ENCODE results near the gene HAGHL. TPM values are rescaled to one million over a fixed set of nuclear protein-coding genes. Genes with fewer than 3 reads are reported as not detected.

HAGHL gene
- total and polyA plus RNA-seq, 2 of the 8 experiments (the other 6 are each of a cell fraction or from before 2014, with no cell fraction given) = 26.6 to 26.9 TPM

DNA sequence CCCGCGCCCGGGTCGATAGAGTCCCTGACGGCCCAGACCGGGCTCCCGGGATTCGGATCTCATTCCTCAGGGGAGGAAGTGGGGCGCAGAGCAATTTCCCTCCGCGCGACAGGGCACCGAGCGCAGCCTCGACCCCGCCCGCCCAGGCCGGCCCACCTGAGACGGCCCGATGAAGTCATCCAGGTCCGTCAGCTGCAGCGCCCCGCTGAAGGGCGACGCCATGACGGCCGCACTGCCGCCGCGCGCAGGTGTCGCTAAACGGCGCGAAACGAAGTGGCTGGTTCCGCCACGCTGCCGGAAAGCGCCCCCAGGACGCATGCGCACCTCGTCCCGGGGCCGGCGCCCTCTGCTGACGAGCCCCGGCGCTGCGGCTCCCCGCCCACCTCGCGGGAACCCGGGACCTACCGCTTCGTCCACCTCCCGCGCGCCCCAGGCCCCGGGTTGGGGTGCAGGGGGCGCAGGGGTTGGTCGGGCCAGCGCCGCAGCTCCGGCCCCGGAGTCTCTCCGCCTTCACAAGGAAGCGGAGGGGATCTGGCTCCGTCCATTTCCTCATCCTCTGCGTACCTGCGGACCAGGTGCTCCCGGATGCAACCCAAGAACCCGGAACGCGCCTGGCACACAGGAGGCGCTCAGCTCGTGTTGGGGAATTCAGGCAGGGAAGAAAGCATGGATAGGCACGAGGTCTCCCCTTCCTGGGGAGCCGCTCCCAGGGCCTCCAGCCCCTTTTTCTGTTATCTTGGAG is 14.0 kb downstream of the HAGHL start, which contains the start of gene CIAO3:
Gene CIAO3 (minus strand): TSS at position 234 of the 742 bp plus-strand sequence. CDS start 12 bp downstream, at position 222.
- Histone ChIP-seq H3K27me3 (replicated peaks in 1 of 4; ENCODE audit: control insufficient read depth in 3 of 4, extremely low read depth in 1 of 4, insufficient read depth in 3 of 4, low read length in 3 of 4) (no peaks in the 10 kb centered on the region), H3K4me1 (replicated peaks in 1 of 4; ENCODE audit: control insufficient read depth in 3 of 4, insufficient read depth in 4 of 4, low read length in 3 of 4) (peaks cover 0 to 9% (median 4%) of the 10 kb centered on the region in 4 experiments; a peak in 5 of 7 replicates), H3K23me2 (ENCODE audit: low read depth, low read length) (peaks cover 7% of the 10 kb centered on the region; the same call in 1 of the 2 replicates), H4K20me1 (replicated peaks in 1 of 2; ENCODE audit: control insufficient read depth in 1 of 2, insufficient read depth in 2 of 2, low read length in 2 of 2) (no peaks in the 10 kb centered on the region), H3K79me1 (ENCODE audit: low read depth, low read length) (no peaks in the 10 kb centered on the region), H3K4me2 (ENCODE audit: insufficient read depth in 1 of 2, low read depth in 2 of 2, low read length in 2 of 2) (peak within 1 kb of the TSS; percentile 70 to 80), H2BK12ac (ENCODE audit: low read depth, low read length) (0 out of 2 replicates have a peak within 1 kb of the TSS, but pooled peaks have one; percentile 3), H3K4me3 (ENCODE audit: extremely low read depth in 1 of 4, insufficient read depth in 2 of 4, low read depth in 3 of 4, low read length in 4 of 4) (peak within 1 kb of the TSS; percentile 62 to 90 (median 81)), H2BK20ac (ENCODE audit: low read length) (no peak within 1 kb of the TSS), H3K9ac (replicated peaks in 1 of 4; ENCODE audit: extremely low read depth in 1 of 4, low read depth in 3 of 4, low read length in 3 of 4) (peak within 1 kb of the TSS; percentile 64 to 81 (median 71)), H3K4ac (replicated peaks; ENCODE audit: insufficient read length, low read depth, low read length) (no peak within 1 kb of the TSS), H4K5ac (ENCODE audit: insufficient read length, low read depth, low read length) (peak within 1 kb of the TSS; percentile 80), H2BK5ac (ENCODE audit: low read depth, low read length) (peak within 1 kb of the TSS; percentile 91), H2BK15ac (ENCODE audit: low read length) (no peak within 1 kb of the TSS), H2AK5ac (ENCODE audit: low read depth, low read length) (no peak within 1 kb of the TSS), H4K8ac (ENCODE audit: extremely low read depth, insufficient read depth, low read length) (peak within 1 kb of the TSS; percentile 93), H2BK120ac (replicated peaks; ENCODE audit: low read depth, low read length) (no peak within 1 kb of the TSS), H3K9me3 (ENCODE audit: insufficient read depth in 2 of 2, low read depth in 1 of 2, low read length in 1 of 2) (no peaks in the 10 kb centered on the region), H3K18ac (ENCODE audit: extremely low read depth, low read length) (peak within 1 kb of the TSS; percentile 78; the same call in 1 of the 2 replicates), H4K91ac (replicated peaks; ENCODE audit: insufficient read length, low read length) (no peak within 1 kb of the TSS), H3K36me3 (ENCODE audit: control insufficient read depth in 2 of 4, insufficient read depth in 4 of 4, low read length in 3 of 4) (peaks cover 0 to 3% (median 0%) of the 10 kb centered on the region in 4 experiments; a peak in 1 of 8 replicates), H3K23ac (ENCODE audit: insufficient read length) (no peak within 1 kb of the TSS), H3K56ac (replicated peaks; ENCODE audit: insufficient read length, low read depth, low read length) (peak within 1 kb of the TSS; percentile 46), H2AFZ (ENCODE audit: low read length) (no peak within 1 kb of the TSS), H3K79me2 (ENCODE audit: control insufficient read depth in 1 of 2, insufficient read depth in 2 of 2, low read length in 2 of 2) (no peaks in the 10 kb centered on the region), H3K27ac (ENCODE audit: low read depth, low read length) (peak within 1 kb of the TSS; percentile 84), H3K14ac (ENCODE audit: insufficient read length) (no peak within 1 kb of the TSS)
- 3% methylated on average over 59 of the region's 79 CpGs; no CpG with 5 or more reads in 1 of the 2 experiments for WGBS, 2 experiments (ENCODE audit: extremely low coverage in 1 of 2, insufficient coverage in 1 of 2, insufficient read length in 1 of 2, insufficient replicate concordance in 2 of 2, low coverage in 1 of 2, low lambda C conversion rate in 2 of 2, missing lambda C conversion rate in 1 of 2)
- ChIA-PET POLR2A (ENCODE audit: partially characterized antibody) (interaction anchor here (0.6 to 6.3 kb wide), 18 partner anchors 10 to 318 kb away, joined by 3 to 39 read pairs (median 4); partner anchors contain the start of genes ANTKMT, CCDC78, GNG13 and MSLN), CTCF (ENCODE audit: partially characterized antibody) (interaction anchor here (0.6 to 35.8 kb wide), 16 partner anchors 9 to 1366 kb away, joined by 3 to 977 read pairs (median 4); partner anchors contain the start of genes ANTKMT, CCDC78, CHTF18 and FBXL16)
- FAIRE-seq = no peak
- peak in 1 of 2 experiments; percentile 99 for DNase-seq (ENCODE audit: low read depth in 1 of 2, low spot score in 2 of 2)
- no peak for TF ChIP-seq EP300 (IDR thresholded peaks at IDR 0.05; ENCODE audit: borderline replicate concordance in 1 of 2, low read depth in 2 of 2, low read length in 2 of 2)
- TF ChIP-seq SRF (IDR thresholded peaks at IDR 0.05; ENCODE audit: low read depth, low read length) = peak; percentile 58; the same call in 1 of the 2 replicates
- TF ChIP-seq KDM5A (IDR thresholded peaks at IDR 0.05; ENCODE audit: low read length) = 0 out of 2 replicates have a peak, but pooled peaks have one; percentile 57
- TF ChIP-seq SIRT6 (IDR thresholded peaks at IDR 0.05; ENCODE audit: low read length) = no peak
- TF ChIP-seq SUZ12 (IDR thresholded peaks at IDR 0.05; ENCODE audit: low read length) = no peak
- TF ChIP-seq E2F6 (IDR thresholded peaks at IDR 0.05) = peak; percentile 93
- TF ChIP-seq BRCA1 (IDR thresholded peaks at IDR 0.05; ENCODE audit: low read depth, low read length) = peak; percentile 7; the same call in 1 of the 2 replicates
- TF ChIP-seq SIX5 (IDR thresholded peaks at IDR 0.05; ENCODE audit: low read depth, low read length) = peak; percentile 77
- TF ChIP-seq CHD2 (IDR thresholded peaks at IDR 0.05; ENCODE audit: low read length) = peak; percentile 53; the same call in 1 of the 2 replicates
- TF ChIP-seq RAD21 (IDR thresholded peaks at IDR 0.05 in 1 of 2, conservative IDR thresholded peaks at IDR 0.05 in 1 of 2; ENCODE audit: low read depth in 2 of 2, low read length in 2 of 2) = no peak; a peak in 2 of 4 replicates

All from H1 (cell line).